PC-3 (cell line): ENCODE results near the gene MVK. TPM values are rescaled to one million over a fixed set of nuclear protein-coding genes. Genes with fewer than 3 reads are reported as not detected.
A peak's percentile ranks its signal among the peaks of the same experiment; 100 is the strongest.

ENCODE experiments used
- ATAC-seq: fragments of 200-7000 bp; cut with Tn5 transposase; 2 replicates; pipeline ENCODE4 v1.9.1; 2020; ENCODE audit warnings: mild to moderate bottlenecking, moderate library complexity
- BruUV-seq: library from RNA; stranded (reverse); fragments of 400-500 nt; replicated peaks from 2 replicates; lab custom pipeline; 2021; lab: Mats Ljungman, UMichigan
- CTCF ChIA-PET: fragments of 300-600 bp; sonication (Branson Sonifier 250); formaldehyde crosslinking; loops from one replicate; lab custom pipeline; 2022; ENCODE audit warnings: antibody characterized with exemption; lab: Charles Lee
- POLR2A ChIA-PET: fragments of 300-600 bp; sonication (Branson Sonifier 250); formaldehyde crosslinking; loops from one replicate; lab custom pipeline; 2022; ENCODE audit warnings: antibody characterized with exemption; ENCODE audit not compliant: unreplicated experiment; lab: Charles Lee
- DNase-seq: peaks from one replicate; pipeline ENCODE4 v3.0.0-alpha.2; 2015
- H2AFZ ChIP-seq: fragments of 300-600 bp; sonication (generic); 2 replicates; pipeline ENCODE4 v1.6.0; 2016; ENCODE audit warnings: antibody characterized with exemption, low read length
- H3F3A ChIP-seq: fragments of 300-600 bp; sonication (generic); one replicate; pipeline ENCODE4 v1.6.0; 2017; ENCODE audit warnings: antibody characterized with exemption, low read length, control low read depth, mild to moderate bottlenecking; ENCODE audit not compliant: unreplicated experiment
- H3K27ac ChIP-seq: fragments of 300-600 bp; sonication (generic); 2 replicates; pipeline ENCODE4 v1.5.1; 2016; ENCODE audit warnings: mild to moderate bottlenecking, low read length
- H3K27me3 ChIP-seq: fragments of 300-600 bp; sonication (generic); 2 replicates; pipeline ENCODE4 v1.6.1; 2016; ENCODE audit warnings: low read length, mixed read lengths
- H3K36me3 ChIP-seq: fragments of 300-600 bp; sonication (generic); 2 replicates; pipeline ENCODE4 v1.6.1; 2016; ENCODE audit warnings: low read depth, mixed run types, low read length, mixed read lengths
- H3K4me1 ChIP-seq: fragments of 300-600 bp; sonication (generic); 2 replicates; pipeline ENCODE4 v1.5.1; 2016; ENCODE audit warnings: low read length; ENCODE audit not compliant: insufficient read depth
- H3K4me2 ChIP-seq: fragments of 300-600 bp; sonication (generic); 2 replicates; pipeline ENCODE4 v1.6.0; 2016; ENCODE audit warnings: low read length
- H3K4me3 ChIP-seq: fragments of 300-600 bp; sonication (generic); 2 replicates; pipeline ENCODE4 v1.5.1; 2016; ENCODE audit warnings: mild to moderate bottlenecking, low read length, mixed read lengths
- H3K79me2 ChIP-seq: fragments of 300-600 bp; sonication (generic); 2 replicates; pipeline ENCODE4 v1.6.1; 2017; ENCODE audit warnings: low read length, mixed read lengths
- H3K9ac ChIP-seq: fragments of 300-600 bp; sonication (generic); 2 replicates; pipeline ENCODE4 v1.6.0; 2016; ENCODE audit warnings: mild to moderate bottlenecking, low read length
- H3K9me2 ChIP-seq: fragments of 300-600 bp; sonication (generic); replicated peaks from 2 replicates; pipeline ENCODE4 v1.6.1; 2016; ENCODE audit warnings: mixed run types, low read length, mixed read lengths
- H3K9me3 ChIP-seq: fragments of 300-600 bp; sonication (generic); 2 replicates; pipeline ENCODE4 v1.6.1; 2016; ENCODE audit warnings: low read length, mixed read lengths
- H4K20me1 ChIP-seq: fragments of 300-600 bp; sonication (generic); 2 replicates; pipeline ENCODE4 v1.6.1; 2016; ENCODE audit warnings: low read length, mixed read lengths
- CTCF ChIP-seq: fragments of 300-600 bp; sonication (generic); conservative IDR thresholded peaks from 2 replicates; pipeline ENCODE4 v1.5.1; 2017; ENCODE audit warnings: antibody characterized with exemption, low read depth, mild to moderate bottlenecking, low read length
- EZH2 ChIP-seq: fragments of 300-600 bp; sonication (generic); IDR thresholded peaks from one replicate; pipeline ENCODE4 v1.6.1; 2017; ENCODE audit warnings: antibody characterized with exemption, mild to moderate bottlenecking, low read length; ENCODE audit not compliant: unreplicated experiment
- EZH2phosphoT487 ChIP-seq: fragments of 300-600 bp; sonication (generic); IDR thresholded peaks from 2 replicates; pipeline ENCODE4 v1.6.1; 2018; ENCODE audit warnings: mild to moderate bottlenecking, antibody characterized with exemption, low read length, borderline replicate concordance
- intact Hi-C: fragments of 100-400 bp; cut with micrococcal nuclease; formaldehyde crosslinking; loops from 2 replicates; pipeline ENCODE4 v1.9.0; 2023
- total RNA-seq: library from RNA; depleted of rRNA; stranded (reverse); fragments of >200 nt; gene quantifications from 2 replicates; pipeline ENCODE4 v1.2.3, GENCODE V29; 2014

The MVK gene
- total RNA-seq, 1 experiment from 2014 or later, result 47.8 TPM

DNA sequence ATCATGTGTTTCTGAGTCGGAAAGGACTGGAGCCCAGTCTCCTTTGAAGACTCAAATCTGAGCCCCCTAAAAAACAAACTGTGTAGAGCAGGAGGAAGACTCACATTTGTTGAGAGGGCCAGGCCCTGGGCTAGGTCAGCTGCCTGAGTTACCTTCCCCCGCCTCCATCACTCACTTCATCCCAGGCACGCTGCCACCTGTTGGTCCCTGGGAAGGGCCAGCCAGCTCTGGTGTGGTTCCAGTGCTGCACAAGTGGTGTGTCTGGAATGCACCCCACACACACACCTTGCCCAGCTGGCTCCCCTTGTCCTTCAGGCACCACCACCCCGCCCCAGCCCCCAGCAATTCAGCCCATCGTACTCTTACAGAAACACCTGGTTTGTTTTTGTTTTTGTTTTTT, 9.0 kb downstream of the MVK start:
- intact Hi-C loops, result no loop called here
- peak; percentile 45 for DNase-seq
- Histone ChIP-seq H3K4me1 (no peaks in the 10 kb centered on the region), H3F3A (no peaks in the 10 kb centered on the region), H3K79me2 (no peaks in the 10 kb centered on the region), H3K9me2 (no peaks in the 10 kb centered on the region), H3K27ac (no peak overlapping the region), H3K36me3 (peaks cover 21% of the 10 kb centered on the region), H2AFZ (no peak overlapping the region), H3K27me3 (no peaks in the 10 kb centered on the region), H4K20me1 (no peaks in the 10 kb centered on the region), H3K9me3 (no peaks in the 10 kb centered on the region), H3K4me3 (no peak overlapping the region), H3K4me2 (no peak overlapping the region), H3K9ac (no peak overlapping the region)
- TF ChIP-seq EZH2 (no peak), EZH2phosphoT487 (no peak), CTCF (peak; percentile 49)
- ATAC-seq, result peak; percentile 84
- no TSS peak for BruUV-seq
- CTCF ChIA-PET, result interaction anchor here (0.5 kb wide), 1 partner anchor 143 kb away, joined by 4 read pairs; no protein-coding TSS in a partner anchor
- POLR2A ChIA-PET, result no interaction called here

DNA sequence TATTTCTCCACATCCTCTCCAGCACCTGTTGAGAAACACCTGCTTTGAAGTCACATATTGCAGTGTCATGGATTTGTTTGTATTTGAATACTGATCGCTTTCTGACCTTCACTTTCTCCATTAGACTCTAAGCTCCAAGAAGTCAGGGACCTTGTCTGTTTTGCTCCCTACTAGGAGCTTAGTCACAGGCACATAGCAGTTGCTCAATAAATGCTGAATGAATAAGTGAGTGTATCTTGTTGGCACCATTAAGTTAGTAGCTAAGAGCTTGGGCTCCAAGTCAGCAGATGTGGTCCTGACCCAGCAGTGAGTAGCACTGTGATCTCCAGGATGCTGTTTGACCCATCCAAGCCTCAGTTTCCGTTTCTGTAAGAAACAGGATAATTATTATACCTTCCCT, 10.1 kb downstream of the MVK start:
- POLR2A ChIA-PET, result no interaction called here

More for the DNA sequence above, 10.1 kb downstream of the MVK start:
- intact Hi-C loops, result no loop called here
- Histone ChIP-seq H3K79me2 (no peaks in the 10 kb centered on the region), H3K9me2 (no peaks in the 10 kb centered on the region), H3K4me1 (no peaks in the 10 kb centered on the region), H3K27me3 (no peaks in the 10 kb centered on the region), H3K36me3 (peaks cover 15% of the 10 kb centered on the region), H3K9ac (no peak overlapping the region), H2AFZ (no peak overlapping the region), H3K4me3 (no peak overlapping the region), H3K27ac (no peak overlapping the region), H4K20me1 (no peaks in the 10 kb centered on the region), H3K9me3 (no peaks in the 10 kb centered on the region), H3F3A (no peaks in the 10 kb centered on the region), H3K4me2 (no peak overlapping the region)
- TF ChIP-seq CTCF (no peak), EZH2 (no peak), EZH2phosphoT487 (no peak)
- ATAC-seq (no peak), DNase-seq (no peak)
- BruUV-seq, result no TSS peak
- CTCF ChIA-PET, result no interaction called here
